Neural crest cell (in vitro differentiated cells): ENCODE results near the gene PCDHB16. TPM values are rescaled to one million over a fixed set of nuclear protein-coding genes. Genes with fewer than 3 reads are reported as not detected.
A peak's percentile ranks its signal among the peaks of the same experiment; 100 is the strongest.
"Not testable (repeated sequence)": the region's sequence is repeated elsewhere in the genome, so short reads cannot be mapped to it uniquely, and the experiment has no call there.

Experiments
- DNase-seq: peaks from one replicate; pipeline ENCODE4 v3.0.0; 2021; ENCODE audit warnings: low read depth, mixed read lengths, low spot score
- H3K27ac Mint-ChIP-seq: one replicate; pipeline ENCODE4 v1.8.0; 2021; ENCODE audit warnings: mild to moderate bottlenecking, mixed read lengths; ENCODE audit not compliant: unreplicated experiment
- H3K27me3 Mint-ChIP-seq: 2 replicates; pipeline ENCODE4 v1.8.0; 2021; ENCODE audit warnings: low read depth, mild to moderate bottlenecking, mixed read lengths
- H3K36me3 Mint-ChIP-seq: 2 replicates; pipeline ENCODE4 v1.8.0; 2021; ENCODE audit warnings: low read depth, mild to moderate bottlenecking, mixed read lengths
- H3K4me1 Mint-ChIP-seq: 2 replicates; pipeline ENCODE4 v1.8.0; 2021; ENCODE audit warnings: mixed read lengths
- H3K4me3 Mint-ChIP-seq: one replicate; pipeline ENCODE4 v1.8.0; 2021; ENCODE audit warnings: mild to moderate bottlenecking, mixed read lengths
- H3K9me3 Mint-ChIP-seq: 2 replicates; pipeline ENCODE4 v1.8.0; 2021; ENCODE audit warnings: mixed read lengths
- CTCF ChIP-seq: fragments of 200-600 bp; sonication (generic); conservative IDR thresholded peaks from 2 replicates; pipeline ENCODE4 v1.5.0; 2021; ENCODE audit warnings: antibody characterized with exemption, mild to moderate bottlenecking
- total RNA-seq: library from RNA; stranded (reverse); gene quantifications from 2 replicates; pipeline ENCODE4 v1.2.1, GENCODE V29; 2021

PCDHB16 gene
- total RNA-seq, 1 donor from 2014 or later = 11.4 TPM

DNA sequence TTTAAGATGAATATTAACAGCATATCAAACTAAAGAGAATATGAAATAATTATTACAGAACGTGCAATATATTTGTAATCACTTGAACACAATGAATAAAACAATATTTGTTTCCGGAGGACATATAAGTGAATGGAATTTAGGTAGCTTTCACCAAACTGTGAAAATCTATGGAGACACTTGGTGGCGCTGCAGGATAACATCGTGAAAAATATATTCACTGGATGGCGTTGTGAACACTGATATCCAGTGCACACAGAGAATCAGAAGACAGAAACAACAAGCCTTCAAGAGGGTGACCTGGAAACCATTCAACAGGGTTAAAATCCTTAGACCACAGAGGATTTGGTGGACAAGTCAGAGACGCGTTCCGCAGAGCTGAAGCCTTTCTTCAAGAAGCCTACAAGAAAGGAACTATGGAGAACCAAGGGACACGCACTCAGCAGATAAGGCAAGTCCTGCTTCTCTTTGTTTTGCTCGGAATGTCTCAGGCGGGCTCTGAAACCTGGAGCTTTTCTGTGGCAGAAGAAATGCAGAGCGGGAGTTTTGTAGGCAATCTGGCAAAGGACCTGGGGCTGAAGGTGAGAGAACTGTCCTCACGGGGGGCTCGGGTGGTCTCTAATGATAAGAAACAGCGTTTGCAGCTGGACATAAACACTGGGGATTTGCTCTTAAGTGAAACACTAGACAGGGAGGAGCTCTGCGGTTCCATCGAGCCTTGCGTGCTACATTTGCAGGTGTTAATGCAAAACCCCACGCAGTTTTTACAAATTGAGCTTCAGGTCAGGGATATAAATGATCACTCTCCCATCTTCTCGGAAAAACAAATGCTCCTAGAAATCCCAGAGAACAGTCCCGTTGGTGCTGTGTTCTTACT lies 17.4 kb downstream of the PCDHB16 start, which contains the start of gene PCDHB11:
PCDHB11 (plus strand) TSS at position 269 of the 877 bp plus-strand sequence; CDS start at position 417, 148 bp downstream.
- DNase-seq = no peak
- peaks cover 60% of the 10 kb centered on the region for H3K36me3 Mint-ChIP-seq
- H3K9me3 Mint-ChIP-seq = peaks cover 20% of the 10 kb centered on the region
- no peaks in the 10 kb centered on the region for H3K27me3 Mint-ChIP-seq
- peak; percentile 50 for TF ChIP-seq CTCF
- H3K4me1 Mint-ChIP-seq = no peaks in the 10 kb centered on the region
- peak within 1 kb of the TSS; percentile 50 for H3K27ac Mint-ChIP-seq
- H3K4me3 Mint-ChIP-seq = peak within 1 kb of the TSS; percentile 69

- peaks cover 17% of the 10 kb centered on the region for H3K9me3 Mint-ChIP-seq
- not testable (repeated sequence) for DNase-seq
These were observed 18.9 kb downstream of the PCDHB16 start for GRCh38 chr5:141201126-141201525.

GRCh38 chr5:141201646-141202045 lies 19.5 kb downstream of the PCDHB16 start:
- H3K4me1 Mint-ChIP-seq, H3K27ac Mint-ChIP-seq, DNase-seq, H3K27me3 Mint-ChIP-seq, H3K4me3 Mint-ChIP-seq: not testable (repeated sequence)
- Mint-ChIP-seq H3K36me3 (peaks cover 59% of the 10 kb centered on the region), H3K9me3 (peaks cover 14% of the 10 kb centered on the region)

More at GRCh38 chr5:141201126-141201525, 18.9 kb downstream of the PCDHB16 start:
- H3K27ac Mint-ChIP-seq, H3K4me1 Mint-ChIP-seq, H3K27me3 Mint-ChIP-seq, H3K4me3 Mint-ChIP-seq: not testable (repeated sequence)
- peaks cover 64% of the 10 kb centered on the region for H3K36me3 Mint-ChIP-seq

GRCh38 chr5:141208478-141208877 lies 26.3 kb downstream of the PCDHB16 start, which contains the start of gene PCDHB12:
PCDHB12 (plus strand) TSS chr5:141208719; CDS start chr5:141208908, 189 bp downstream.
- no peak for DNase-seq

DNA sequence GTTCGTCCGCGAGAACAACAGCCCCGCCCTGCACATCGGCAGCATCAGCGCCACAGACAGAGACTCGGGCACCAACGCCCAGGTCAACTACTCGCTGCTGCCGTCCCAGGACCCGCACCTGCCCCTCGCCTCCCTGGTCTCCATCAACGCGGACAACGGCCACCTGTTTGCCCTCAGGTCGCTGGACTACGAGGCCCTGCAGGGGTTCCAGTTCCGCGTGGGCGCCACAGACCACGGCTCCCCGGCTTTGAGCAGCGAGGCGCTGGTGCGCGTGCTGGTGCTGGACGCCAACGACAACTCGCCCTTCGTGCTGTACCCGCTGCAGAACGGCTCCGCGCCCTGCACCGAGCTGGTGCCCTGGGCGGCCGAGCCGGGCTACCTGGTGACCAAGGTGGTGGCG lies 28.1 kb downstream of the PCDHB16 start:
- H3K4me1 Mint-ChIP-seq, H3K27me3 Mint-ChIP-seq, DNase-seq, H3K27ac Mint-ChIP-seq, H3K4me3 Mint-ChIP-seq: not testable (repeated sequence)
- Mint-ChIP-seq H3K9me3 (peaks cover 18% of the 10 kb centered on the region), H3K36me3 (peaks cover 50% of the 10 kb centered on the region)

More at GRCh38 chr5:141208478-141208877, 26.3 kb downstream of the PCDHB16 start, which contains the start of gene PCDHB12:
- Mint-ChIP-seq H3K4me3 (peak within 1 kb of the TSS; percentile 44), H3K36me3 (peaks cover 43% of the 10 kb centered on the region), H3K4me1 (no peaks in the 10 kb centered on the region), H3K9me3 (peaks cover 12% of the 10 kb centered on the region), H3K27ac (no peak within 1 kb of the TSS), H3K27me3 (no peaks in the 10 kb centered on the region)
- TF ChIP-seq CTCF = peak; percentile 50

DNA sequence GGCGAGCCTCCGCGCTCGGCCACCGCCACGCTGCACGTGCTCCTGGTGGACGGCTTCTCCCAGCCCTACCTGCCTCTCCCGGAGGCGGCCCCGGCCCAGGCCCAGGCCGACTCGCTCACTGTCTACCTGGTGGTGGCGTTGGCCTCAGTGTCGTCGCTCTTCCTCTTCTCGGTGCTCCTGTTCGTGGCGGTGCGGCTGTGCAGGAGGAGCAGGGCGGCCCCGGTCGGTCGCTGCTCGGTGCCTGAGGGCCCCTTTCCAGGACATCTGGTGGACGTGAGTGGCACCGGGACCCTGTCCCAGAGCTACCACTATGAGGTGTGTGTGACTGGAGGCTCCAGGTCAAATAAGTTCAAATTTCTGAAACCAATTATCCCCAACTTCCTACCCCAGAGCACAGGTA lies 28.7 kb downstream of the PCDHB16 start:
- H3K27ac Mint-ChIP-seq, H3K27me3 Mint-ChIP-seq, H3K4me1 Mint-ChIP-seq, H3K4me3 Mint-ChIP-seq, DNase-seq: not testable (repeated sequence)
- Mint-ChIP-seq H3K9me3 (peaks cover 18% of the 10 kb centered on the region), H3K36me3 (peaks cover 45% of the 10 kb centered on the region)

GRCh38 chr5:141213656-141214339 lies 31.6 kb downstream of the PCDHB16 start, which contains the start of gene PCDHB13:
PCDHB13 (plus strand) TSS chr5:141213919; CDS start chr5:141214124, 205 bp downstream.
- DNase-seq = peak; percentile 11
- TF ChIP-seq CTCF = peak; percentile 52
- peaks cover 51% of the 10 kb centered on the region for H3K36me3 Mint-ChIP-seq
- not testable (repeated sequence) for H3K4me1 Mint-ChIP-seq, H3K27me3 Mint-ChIP-seq, H3K27ac Mint-ChIP-seq
- H3K9me3 Mint-ChIP-seq = peaks cover 20% of the 10 kb centered on the region
- peak within 1 kb of the TSS; percentile 41 for H3K4me3 Mint-ChIP-seq

- not testable (repeated sequence) for H3K4me1 Mint-ChIP-seq, H3K4me3 Mint-ChIP-seq, H3K27ac Mint-ChIP-seq, DNase-seq, H3K27me3 Mint-ChIP-seq
- Mint-ChIP-seq H3K36me3 (peaks cover 52% of the 10 kb centered on the region), H3K9me3 (peaks cover 21% of the 10 kb centered on the region)
These were observed 32.4 kb downstream of the PCDHB16 start for GRCh38 chr5:141214583-141214982.

DNA sequence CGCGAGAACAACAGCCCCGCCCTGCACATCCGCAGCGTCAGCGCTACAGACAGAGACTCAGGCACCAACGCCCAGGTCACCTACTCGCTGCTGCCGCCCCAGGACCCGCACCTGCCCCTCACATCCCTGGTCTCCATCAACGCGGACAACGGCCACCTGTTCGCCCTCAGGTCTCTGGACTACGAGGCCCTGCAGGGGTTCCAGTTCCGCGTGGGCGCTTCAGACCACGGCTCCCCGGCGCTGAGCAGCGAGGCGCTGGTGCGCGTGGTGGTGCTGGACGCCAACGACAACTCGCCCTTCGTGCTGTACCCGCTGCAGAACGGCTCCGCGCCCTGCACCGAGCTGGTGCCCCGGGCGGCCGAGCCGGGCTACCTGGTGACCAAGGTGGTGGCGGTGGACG lies 33.3 kb downstream of the PCDHB16 start:
- DNase-seq, H3K27ac Mint-ChIP-seq, H3K4me3 Mint-ChIP-seq, H3K27me3 Mint-ChIP-seq, H3K4me1 Mint-ChIP-seq: not testable (repeated sequence)
- Mint-ChIP-seq H3K36me3 (peaks cover 55% of the 10 kb centered on the region), H3K9me3 (peaks cover 28% of the 10 kb centered on the region)

DNA sequence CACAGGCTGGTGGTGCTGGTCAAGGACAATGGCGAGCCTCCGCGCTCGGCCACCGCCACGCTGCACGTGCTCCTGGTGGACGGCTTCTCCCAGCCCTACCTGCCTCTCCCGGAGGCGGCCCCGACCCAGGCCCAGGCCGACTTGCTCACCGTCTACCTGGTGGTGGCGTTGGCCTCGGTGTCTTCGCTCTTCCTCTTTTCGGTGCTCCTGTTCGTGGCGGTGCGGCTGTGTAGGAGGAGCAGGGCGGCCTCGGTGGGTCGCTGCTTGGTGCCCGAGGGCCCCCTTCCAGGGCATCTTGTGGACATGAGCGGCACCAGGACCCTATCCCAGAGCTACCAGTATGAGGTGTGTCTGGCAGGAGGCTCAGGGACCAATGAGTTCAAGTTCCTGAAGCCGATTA lies 33.8 kb downstream of the PCDHB16 start:
- not testable (repeated sequence) for H3K4me3 Mint-ChIP-seq, DNase-seq, H3K27me3 Mint-ChIP-seq, H3K4me1 Mint-ChIP-seq, H3K27ac Mint-ChIP-seq
- Mint-ChIP-seq H3K9me3 (peaks cover 28% of the 10 kb centered on the region), H3K36me3 (peaks cover 56% of the 10 kb centered on the region)
